Measurements from ENCODE around the gene SUSD4.

GRCh38 chr1:223257856-223258550 is 106.0 kb downstream of the SUSD4 start:
- no peak for TF ChIP-seq CTCF (IDR thresholded peaks at IDR 0.05; ENCODE audit: extremely low read depth in 1 of 2, insufficient read depth in 1 of 2, low read depth in 1 of 2, low read length in 2 of 2)
- TF ChIP-seq, protein P1, sequence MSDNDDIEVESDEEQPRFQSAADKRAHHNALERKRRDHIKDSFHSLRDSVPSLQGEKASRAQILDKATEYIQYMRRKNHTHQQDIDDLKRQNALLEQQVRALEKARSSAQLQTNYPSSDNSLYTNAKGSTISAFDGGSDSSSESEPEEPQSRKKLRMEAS (IDR thresholded peaks at IDR 0.05; ENCODE audit: insufficient read depth, insufficient read length): no peak
- no peak for TF ChIP-seq POLR2A (IDR thresholded peaks at IDR 0.05; ENCODE audit: low read depth, low read length)
- TF ChIP-seq POLR2AphosphoS5 (IDR thresholded peaks at IDR 0.05; ENCODE audit: insufficient read depth, low read depth, low read length): no peak
